GM21528 (cell line): ENCODE data around the gene SIN3A.
"Not testable (repeated sequence)": the region's sequence is repeated elsewhere in the genome, so short reads cannot be mapped to it uniquely, and the experiment has no call there.

Experiments
- ATAC-seq: cut with Tn5 transposase; IDR thresholded peaks from one replicate; pipeline ENCODE4 v1.9.1; 2021; ENCODE audit warnings: mild to moderate bottlenecking, moderate library complexity; ENCODE audit not compliant: unreplicated experiment, low FRiP score

SIN3A gene

GRCh38 chr15:75339531-75340240 lies 111.8 kb downstream of the SIN3A start:
- ATAC-seq, result no peak

GRCh38 chr15:75338661-75339240 lies 112.7 kb downstream of the SIN3A start:
- no peak for ATAC-seq

GRCh38 chr15:75335705-75336355 lies 115.7 kb downstream of the SIN3A start, which contains the start of gene COMMD4:
Gene COMMD4, plus strand, starts transcription at chr15:75336063. Its CDS starts 27 bp downstream, at chr15:75336090.
- no peak for ATAC-seq

- no peak for ATAC-seq
These were observed 116.2 kb downstream of the SIN3A start for GRCh38 chr15:75335313-75335704.

GRCh38 chr15:75333654-75334419 lies 117.7 kb downstream of the SIN3A start:
- not testable (repeated sequence) for ATAC-seq

- ATAC-seq, result not testable (repeated sequence)
These were observed 119.4 kb downstream of the SIN3A start for GRCh38 chr15:75332093-75332492.

GRCh38 chr15:75329571-75329970 lies 121.9 kb downstream of the SIN3A start:
- ATAC-seq, result no peak

GRCh38 chr15:75328493-75329314 lies 122.8 kb downstream of the SIN3A start:
- no peak for ATAC-seq

GRCh38 chr15:75327491-75327890 lies 124.0 kb downstream of the SIN3A start:
- ATAC-seq, result no peak

- no peak for ATAC-seq
These were observed 124.5 kb downstream of the SIN3A start for GRCh38 chr15:75327005-75327404.

GRCh38 chr15:75325922-75326321 lies 125.6 kb downstream of the SIN3A start:
- ATAC-seq, result no peak

GRCh38 chr15:75321711-75322110 lies 129.8 kb downstream of the SIN3A start:
- ATAC-seq, result no peak
